Nephron (organoid): Measurements from ENCODE around the gene LENG9.

Source experiments
- H3K27ac Mint-ChIP-seq, 3 experiments: 2 replicates each; pipeline ENCODE4 v1.8.0; 2020; ENCODE audit warnings: mixed read lengths in 3 of 3, mild to moderate bottlenecking in 2 of 3, moderate library complexity in 1 of 3
- H3K27me3 Mint-ChIP-seq: 2 replicates; pipeline ENCODE4 v1.8.0; 2021; ENCODE audit warnings: low read depth, mild to moderate bottlenecking, moderate library complexity, mixed read lengths
- H3K36me3 Mint-ChIP-seq: 2 replicates; pipeline ENCODE4 v1.8.0; 2020; ENCODE audit warnings: low read depth, mixed read lengths
- H3K4me1 Mint-ChIP-seq: 2 replicates; pipeline ENCODE4 v1.8.0; 2020; ENCODE audit warnings: mixed read lengths
- H3K4me3 Mint-ChIP-seq, 3 experiments: 2 replicates each; pipeline ENCODE4 v1.8.0; 2020; ENCODE audit warnings: mild to moderate bottlenecking in 3 of 3, mixed read lengths in 3 of 3, moderate library complexity in 2 of 3
- H3K9me3 Mint-ChIP-seq: 2 replicates; pipeline ENCODE4 v1.8.0; 2020; ENCODE audit warnings: mixed read lengths
- CTCF ChIP-seq, 3 experiments: fragments of 200-600 bp; sonication (generic); IDR thresholded peaks; one replicate each; pipeline ENCODE4 v1.5.0; 2021; ENCODE audit warnings: antibody characterized with exemption in 3 of 3; ENCODE audit not compliant: unreplicated experiment in 3 of 3

The LENG9 gene

DNA sequence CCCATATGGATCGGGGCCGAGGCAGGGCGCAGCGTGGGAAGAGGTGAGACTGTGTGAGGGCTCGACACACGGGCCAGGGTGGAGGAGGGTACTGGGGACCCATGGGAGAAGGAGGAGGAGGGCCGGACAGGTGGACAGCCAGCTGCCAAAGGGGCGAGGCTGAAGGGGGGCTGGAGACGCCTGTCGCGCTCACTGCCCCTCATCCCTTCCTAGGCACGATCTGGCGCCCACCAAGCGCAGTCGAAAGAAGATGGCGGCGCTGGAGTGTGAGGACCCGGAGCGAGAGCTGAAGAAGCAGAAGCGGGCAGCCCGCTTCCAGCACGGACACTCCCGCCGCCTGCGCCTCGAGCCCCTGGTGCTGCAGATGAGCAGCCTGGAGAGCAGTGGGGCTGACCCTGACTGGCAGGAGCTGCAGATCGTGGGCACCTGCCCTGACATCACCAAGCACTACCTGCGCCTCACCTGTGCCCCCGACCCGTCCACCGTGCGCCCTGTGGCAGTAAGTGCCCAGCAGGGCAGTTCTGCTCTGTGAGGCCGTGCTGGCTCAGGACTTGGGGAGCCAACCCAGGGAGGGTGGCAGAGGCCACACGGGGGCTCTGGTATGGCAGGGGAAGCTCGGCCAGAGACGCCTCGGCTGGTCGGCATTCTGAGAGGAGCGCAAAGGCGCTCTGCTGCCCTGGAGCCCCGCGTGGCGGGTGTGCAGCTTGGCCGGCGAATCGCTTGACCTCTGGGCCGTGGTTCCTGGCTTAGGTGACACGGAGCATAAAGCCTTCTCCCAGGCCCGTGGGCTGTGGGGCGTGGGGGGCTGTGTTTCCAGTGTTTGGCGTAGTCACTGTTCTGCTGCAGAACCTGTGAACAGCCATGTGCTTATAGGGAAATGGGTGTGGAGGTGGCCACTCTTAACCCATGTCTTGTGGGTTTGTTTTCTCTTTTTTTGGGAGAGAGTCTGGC lies 6.9 kb downstream of the LENG9 start:
- Mint-ChIP-seq H3K27me3 (no peaks in the 10 kb centered on the region), H3K4me3 (no peak overlapping the region), H3K9me3 (no peaks in the 10 kb centered on the region), H3K36me3 (peaks cover 61% of the 10 kb centered on the region), H3K27ac (no peak overlapping the region), H3K4me1 (peaks cover 17% of the 10 kb centered on the region)
- no peak for TF ChIP-seq CTCF (IDR thresholded peaks at IDR 0.05; ENCODE audit: unreplicated experiment in 3 of 3)

- H3K27me3 Mint-ChIP-seq = no peaks in the 10 kb centered on the region
- no peak for TF ChIP-seq CTCF (IDR thresholded peaks at IDR 0.05; ENCODE audit: unreplicated experiment in 3 of 3)
- peaks cover 16% of the 10 kb centered on the region for H3K4me1 Mint-ChIP-seq
- H3K36me3 Mint-ChIP-seq = peaks cover 64% of the 10 kb centered on the region
- H3K9me3 Mint-ChIP-seq = no peaks in the 10 kb centered on the region
- H3K27ac Mint-ChIP-seq = no peak overlapping the region
- no peak overlapping the region for H3K4me3 Mint-ChIP-seq
Observed at GRCh38 chr19:54455786-54456422, 7.7 kb downstream of the LENG9 start.

DNA sequence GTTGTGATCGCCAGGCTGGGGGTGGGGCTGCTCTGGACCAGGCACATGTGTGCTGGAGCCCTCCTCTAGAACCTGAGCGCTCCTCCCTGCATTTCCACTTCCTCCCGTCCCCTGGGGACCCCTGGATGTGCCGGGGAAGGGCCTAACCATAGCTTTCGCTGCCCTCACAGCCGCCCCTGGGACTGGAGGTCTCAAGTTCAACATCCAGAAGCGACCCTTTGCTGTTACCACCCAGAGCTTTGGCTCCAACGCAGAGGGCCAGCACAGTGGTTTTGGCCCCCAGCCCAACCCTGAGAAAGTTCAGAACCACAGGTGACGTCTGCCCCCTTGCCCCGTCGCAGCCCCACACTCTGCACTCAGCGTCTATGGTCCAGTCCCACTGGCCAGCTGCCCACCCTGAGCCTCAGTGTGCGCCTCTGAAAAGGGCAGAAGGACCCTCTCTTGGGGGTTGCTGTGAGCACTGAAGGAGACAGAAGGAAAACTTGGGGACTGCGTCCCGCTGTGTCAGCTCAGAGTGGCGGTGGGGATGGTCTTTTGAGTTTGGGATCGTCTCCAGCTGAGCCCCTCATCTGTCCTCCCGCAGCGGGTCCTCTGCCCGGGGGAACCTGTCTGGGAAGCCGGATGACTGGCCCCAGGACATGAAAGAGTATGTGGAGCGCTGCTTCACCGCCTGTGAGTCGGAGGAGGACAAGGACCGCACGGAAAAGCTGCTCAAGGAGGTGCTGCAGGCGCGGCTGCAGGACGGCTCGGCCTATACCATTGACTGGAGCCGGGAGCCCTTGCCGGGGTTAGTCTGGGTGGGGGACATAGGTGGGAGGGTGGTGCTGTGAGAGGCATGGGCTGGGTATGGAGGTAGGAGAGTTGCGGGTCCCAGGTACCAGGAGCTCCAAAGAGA lies 8.6 kb downstream of the LENG9 start:
- H3K27ac Mint-ChIP-seq = no peak overlapping the region
- H3K27me3 Mint-ChIP-seq = no peaks in the 10 kb centered on the region
- H3K9me3 Mint-ChIP-seq = no peaks in the 10 kb centered on the region
- no peak for TF ChIP-seq CTCF (IDR thresholded peaks at IDR 0.05; ENCODE audit: unreplicated experiment in 3 of 3)
- H3K4me3 Mint-ChIP-seq = no peak overlapping the region
- peaks cover 64% of the 10 kb centered on the region for H3K36me3 Mint-ChIP-seq
- H3K4me1 Mint-ChIP-seq = peaks cover 25% of the 10 kb centered on the region

DNA sequence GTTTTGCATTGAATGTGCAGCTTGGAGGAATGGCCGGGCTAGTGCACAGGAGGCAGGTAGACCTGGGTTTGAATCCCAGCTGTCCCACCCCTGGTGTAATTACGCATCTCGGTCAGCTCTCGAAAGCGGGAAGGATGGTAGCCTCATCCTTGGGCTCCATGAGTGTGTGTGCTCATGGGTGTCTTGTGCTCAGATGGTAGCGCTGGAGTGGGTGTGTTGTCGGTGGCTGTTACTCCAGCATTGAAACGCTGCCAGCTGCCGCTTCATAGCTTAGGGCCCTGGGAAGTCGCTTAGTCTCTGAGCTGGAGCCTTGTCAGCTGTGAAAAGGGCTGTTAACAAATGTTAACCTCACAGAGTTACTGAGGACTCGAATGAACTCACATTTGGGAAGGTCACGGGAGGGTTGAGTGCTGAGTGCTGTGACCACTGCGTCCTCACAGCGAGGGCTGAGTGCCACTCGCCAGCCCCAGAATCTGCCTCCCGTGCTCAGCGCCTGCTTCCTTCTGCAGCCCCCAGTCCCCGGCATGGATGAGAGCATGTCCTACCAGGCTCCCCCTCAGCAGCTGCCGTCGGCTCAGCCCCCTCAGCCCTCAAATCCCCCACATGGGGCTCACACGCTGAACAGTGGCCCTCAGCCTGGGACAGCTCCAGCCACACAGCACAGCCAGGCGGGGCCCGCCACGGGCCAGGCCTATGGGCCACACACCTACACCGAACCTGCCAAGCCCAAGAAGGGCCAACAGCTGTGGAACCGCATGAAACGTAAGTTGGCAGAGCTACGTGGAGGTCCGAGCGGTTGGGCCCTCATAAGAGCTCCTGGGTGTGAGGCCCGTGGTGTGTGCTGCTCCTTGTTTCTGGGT lies 9.4 kb downstream of the LENG9 start:
- Mint-ChIP-seq H3K36me3 (peaks cover 56% of the 10 kb centered on the region), H3K4me1 (peaks cover 18% of the 10 kb centered on the region), H3K4me3 (peak overlapping the region in 1 of 3 experiments; percentile 34), H3K27ac (no peak overlapping the region), H3K27me3 (no peaks in the 10 kb centered on the region), H3K9me3 (no peaks in the 10 kb centered on the region)
- no peak for TF ChIP-seq CTCF (IDR thresholded peaks at IDR 0.05; ENCODE audit: unreplicated experiment in 3 of 3)

- no peak overlapping the region for H3K27ac Mint-ChIP-seq
- no peaks in the 10 kb centered on the region for H3K9me3 Mint-ChIP-seq
- peaks cover 28% of the 10 kb centered on the region for H3K4me1 Mint-ChIP-seq
- TF ChIP-seq CTCF (IDR thresholded peaks at IDR 0.05; ENCODE audit: unreplicated experiment in 3 of 3) = no peak
- no peaks in the 10 kb centered on the region for H3K27me3 Mint-ChIP-seq
- peaks cover 41% of the 10 kb centered on the region for H3K36me3 Mint-ChIP-seq
- H3K4me3 Mint-ChIP-seq = peak overlapping the region; percentile 45 to 80 (median 58)
Observed at GRCh38 chr19:54452626-54453025, 11.0 kb downstream of the LENG9 start.
